ENCODE data around the gene UBE2C. TPM values are rescaled to one million over a fixed set of nuclear protein-coding genes. Genes with fewer than 3 reads are reported as not detected.

UBE2C gene
- total RNA-seq, 1 experiment from 2014 or later, result 205 TPM

- peak; percentile 74 for ATAC-seq
- POLR2A ChIA-PET, result interaction anchor here (1.0 to 1.8 kb wide), 4 partner anchors 8 to 435 kb away, joined by 4 to 6 read pairs (median 6); partner anchors contain the start of gene SDC4
- DNase-seq (ENCODE audit: low read depth, low spot score), result peak; percentile 98
- Histone ChIP-seq H3K79me2 (ENCODE audit: insufficient read depth, low read length) (no peaks in the 10 kb centered on the region), H3K4me3 (replicated peaks in 1 of 2; ENCODE audit: low read depth in 1 of 2, low read length in 2 of 2) (peak overlapping the region in 1 of 2 experiments; percentile 9; a peak in 1 of 4 replicates), H3K4me2 (ENCODE audit: low read length) (peak overlapping the region; percentile 70), H3K9ac (ENCODE audit: low read length) (peak overlapping the region; percentile 29), H3K27ac (ENCODE audit: low read depth, low read length) (peak overlapping the region; percentile 90), H2AFZ (ENCODE audit: low read depth, low read length, poor library complexity, severe bottlenecking) (no peak overlapping the region), H3K27me3 (ENCODE audit: insufficient read depth, low read length) (no peaks in the 10 kb centered on the region; the same call in 1 of the 2 replicates), H3K4me1 (ENCODE audit: control insufficient read depth in 1 of 2, insufficient read depth in 2 of 2, low read length in 2 of 2) (peaks cover 58 to 78% of the 10 kb centered on the region in 2 experiments), H3K9me3 (ENCODE audit: control insufficient read depth in 1 of 2, insufficient read depth in 1 of 2, low read depth in 1 of 2, low read length in 2 of 2) (no peaks in the 10 kb centered on the region), H3K36me3 (ENCODE audit: control insufficient read depth in 1 of 2, insufficient read depth in 2 of 2, low read length in 2 of 2) (no peaks in the 10 kb centered on the region), H4K20me1 (ENCODE audit: insufficient read depth) (no peaks in the 10 kb centered on the region), H3K9me2 (ENCODE audit: insufficient read depth) (no peaks in the 10 kb centered on the region)
- intact Hi-C loops (cut with micrococcal nuclease), result loop anchor here (10.0 kb wide), 1 partner anchor 734 kb away; no protein-coding TSS in a partner anchor
- CTCF ChIA-PET, result interaction anchor here (2.7 kb wide), 1 partner anchor 8 kb away, joined by 23 read pairs; no protein-coding TSS in a partner anchor
- RAD21 ChIA-PET (ENCODE audit: low non-redundant PET in 1 of 2, low total read pairs in 2 of 2, uncharacterized antibody in 2 of 2, unreplicated experiment in 2 of 2), result interaction anchor here in 1 of 2 experiments (1.4 kb wide), 1 partner anchor 8 kb away, joined by 4 read pairs; no protein-coding TSS in a partner anchor
- BruUV-seq (replicated peaks), result no TSS peak
- TF ChIP-seq TCF7L2 (IDR thresholded peaks at IDR 0.05; ENCODE audit: borderline replicate concordance, extremely low read depth, insufficient read depth, insufficient read length) (peak; percentile 86), EGR1 (IDR thresholded peaks at IDR 0.05; ENCODE audit: low read depth) (peak; percentile 45; the same call in 1 of the 2 replicates), YY1 (IDR thresholded peaks at IDR 0.05; ENCODE audit: extremely low read depth, insufficient replicate concordance, low read depth, low read length) (peak; percentile 29), ZFX (IDR thresholded peaks at IDR 0.05) (no peak), CTCF (IDR thresholded peaks at IDR 0.05 in 2 of 3, conservative IDR thresholded peaks at IDR 0.05 in 1 of 3; ENCODE audit: borderline replicate concordance in 1 of 3, insufficient read depth in 1 of 3, low read depth in 2 of 3, low read length in 2 of 3) (no peak), CEBPB (IDR thresholded peaks at IDR 0.05; ENCODE audit: low read depth) (peak; percentile 89), ATF3 (IDR thresholded peaks at IDR 0.05) (no peak), ZBTB33 (IDR thresholded peaks at IDR 0.05; ENCODE audit: extremely low read depth, insufficient replicate concordance, low read length) (peak; percentile 44), ELF1 (IDR thresholded peaks at IDR 0.05; ENCODE audit: borderline replicate concordance, low read depth) (no peak; the same call in 1 of the 2 replicates), CBX3 (IDR thresholded peaks at IDR 0.05; ENCODE audit: low read depth) (peak; percentile 79; the same call in 1 of the 2 replicates), SRF (IDR thresholded peaks at IDR 0.05; ENCODE audit: low read depth) (peak; percentile 90), SP1 (IDR thresholded peaks at IDR 0.05; ENCODE audit: low read depth) (peak; percentile 97), REST (IDR thresholded peaks at IDR 0.05; ENCODE audit: low read depth) (no peak), JUND (IDR thresholded peaks at IDR 0.05) (peak; percentile 99), FOSL1 (IDR thresholded peaks at IDR 0.05; ENCODE audit: low read depth) (peak; percentile 97), ZNF274 (IDR thresholded peaks at IDR 0.05; ENCODE audit: low read depth, low read length) (no peak), POLR2A (IDR thresholded peaks at IDR 0.05; ENCODE audit: borderline replicate concordance, extremely low read depth, insufficient read depth, insufficient read length) (no peak)
Observed at GRCh38 chr20:45779011-45779915, 33.2 kb upstream of the UBE2C start.

All from HCT116 (cell line).